Motor neuron (in vitro differentiated cells): ENCODE results near the gene CST3. TPM values are rescaled to one million over a fixed set of nuclear protein-coding genes. Genes with fewer than 3 reads are reported as not detected.
"Not testable (repeated sequence)": the region's sequence is repeated elsewhere in the genome, so short reads cannot be mapped to it uniquely, and the experiment has no call there.

Experiments
- ATAC-seq, 8 experiments: fragments of 200-7000 bp; cut with Tn5 transposase; replicated peaks in 6 of 8; 2 replicates each; pipeline ENCODE4 v1.8.0; 2021; ENCODE audit warnings: mild to moderate bottlenecking in 8 of 8, moderate library complexity in 8 of 8
- H3K27ac ChIP-seq, 2 donors: fragments of 250-450 bp; sonication (Bioruptor Pico); 2 replicates each; pipeline ENCODE4 v1.9.0; 2021; ENCODE audit warnings: antibody characterized with exemption in 2 of 2, mild to moderate bottlenecking in 2 of 2, moderate library complexity in 1 of 2
- H3K4me1 ChIP-seq, 2 donors: fragments of 250-450 bp; sonication (Bioruptor Pico); replicated peaks in 1 of 2; 2 replicates each; pipeline ENCODE4 v1.6.1; 2021; ENCODE audit warnings: antibody characterized with exemption in 2 of 2, mild to moderate bottlenecking in 2 of 2, moderate library complexity in 1 of 2
- H3K4me3 ChIP-seq, 5 donors: fragments of 250-450 bp; sonication (Bioruptor Pico); 2 replicates each; pipeline ENCODE4 v1.9.0; 2021; ENCODE audit warnings: antibody characterized with exemption in 5 of 5, mild to moderate bottlenecking in 5 of 5, moderate library complexity in 4 of 5
- WGBS, 10 experiments: fragments of 450-650 bp; shearing (Covaris generic); methylation state at CpG; one replicate each; pipeline ENCODE4 v1.0.0; 2022; 5-methylcytosine and 5-hydroxymethylcytosine counted together
- in situ Hi-C, 9 experiments: fragments of 400-800 bp; cut with MboI; loops; one replicate each; pipeline ENCODE4 v1.15.0; 2021; ENCODE audit warnings: low sequenced_read_pairs in 9 of 9, low pct_unique_long_range_greater_than_20kb in 2 of 9; ENCODE audit not compliant: unreplicated experiment in 9 of 9
- total RNA-seq, 8 experiments: library from RNA; unstranded; fragments of 300-600 nt; gene quantifications; 2 replicates each; pipeline versions ENCODE4 v1.2.3 to v1.2.4, GENCODE V29; 2022

Gene CST3
- 1,000 to 10,000 TPM in 1 of 8 experiments, 100 to 1,000 TPM in 4, 10 to 100 TPM in 3; 50.2 to 1,751 (median 154) TPM for total RNA-seq

GRCh38 chr20:23637282-23638221, at the start of gene CST3:
TSS of gene CST3 (minus strand) at chr20:23637955. CDS start at chr20:23637862, 93 bp downstream.
- Histone ChIP-seq H3K27ac (peak within 1 kb of the TSS; percentile 74 to 85), H3K4me1 (peaks cover 19 to 22% of the 10 kb centered on the region in 2 donors), H3K4me3 (peak within 1 kb of the TSS; percentile 50 to 90 (median 72))
- peak; percentile 65 to 82 (median 78) for ATAC-seq
- in situ Hi-C loops, result no loop called here
- WGBS, 10 experiments, result no CpG with 5 or more reads among the region's 92 CpGs

GRCh38 chr20:23686046-23686750, 48.4 kb upstream of the CST3 start:
- in situ Hi-C loops, result no loop called here
- no peak overlapping the region for H3K4me3 ChIP-seq
- ATAC-seq, result no peak
- WGBS, 10 experiments, result 40 to 60% methylated on average over 1 to 2 of the region's 4 CpGs; no CpG with 5 or more reads in 8 of the 10 experiments
- H3K27ac ChIP-seq, result no peak overlapping the region
- H3K4me1 ChIP-seq, result no peaks in the 10 kb centered on the region

GRCh38 chr20:23685529-23685896, 47.8 kb upstream of the CST3 start:
- WGBS, 10 experiments, result 80% methylated on average over 1 of the region's 4 CpGs; no CpG with 5 or more reads in 9 of the 10 experiments
- H3K27ac ChIP-seq, in situ Hi-C loops: not testable (repeated sequence)

GRCh38 chr20:23684261-23684660, 46.5 kb upstream of the CST3 start:
- in situ Hi-C loops, result no loop called here
- Histone ChIP-seq H3K4me3 (no peak overlapping the region), H3K4me1 (no peaks in the 10 kb centered on the region), H3K27ac (no peak overlapping the region)
- 20 to 100% (median 80%) methylated on average over 1 to 2 of the region's 6 CpGs; no CpG with 5 or more reads in 5 of the 10 experiments for WGBS, 10 experiments
- ATAC-seq, result no peak

More at GRCh38 chr20:23685529-23685896, 47.8 kb upstream of the CST3 start:
- H3K4me3 ChIP-seq, H3K4me1 ChIP-seq: not testable (repeated sequence)
- ATAC-seq, result peak in 1 of 8 experiments; percentile 34

- WGBS, 10 experiments, result 57 to 94% (median 73%) methylated on average over 1 to 2 of the region's 2 CpGs; no CpG with 5 or more reads in 5 of the 10 experiments
- Histone ChIP-seq H3K4me1 (no peaks in the 10 kb centered on the region), H3K27ac (no peak overlapping the region), H3K4me3 (no peak overlapping the region)
- in situ Hi-C loops, result no loop called here
- ATAC-seq, result no peak
These were observed 46.1 kb upstream of the CST3 start for GRCh38 chr20:23683807-23684206.

- Histone ChIP-seq H3K4me1 (no peaks in the 10 kb centered on the region), H3K27ac (no peak overlapping the region), H3K4me3 (no peak overlapping the region)
- in situ Hi-C loops, result no loop called here
- 56 to 100% (median 90%) methylated on average over 1 to 2 of the region's 2 CpGs; no CpG with 5 or more reads in 1 of the 10 experiments for WGBS, 10 experiments
- no peak for ATAC-seq
These were observed 45.5 kb upstream of the CST3 start for GRCh38 chr20:23683281-23683680.

- H3K27ac ChIP-seq, result no peak overlapping the region
- no peaks in the 10 kb centered on the region for H3K4me1 ChIP-seq
- ATAC-seq, result no peak
- H3K4me3 ChIP-seq, result no peak overlapping the region
- in situ Hi-C loops, result no loop called here
These were observed 42.4 kb upstream of the CST3 start for GRCh38 chr20:23680146-23680545.

GRCh38 chr20:23679133-23680092, 41.7 kb upstream of the CST3 start:
- WGBS, 10 experiments, result 50 to 100% (median 85%) methylated on average over 1 to 6 of the region's 7 CpGs; no CpG with 5 or more reads in 4 of the 10 experiments

GRCh38 chr20:23673209-23673608, 35.5 kb upstream of the CST3 start:
- Histone ChIP-seq H3K27ac (no peak overlapping the region), H3K4me3 (no peak overlapping the region), H3K4me1 (no peaks in the 10 kb centered on the region)
- ATAC-seq, result no peak
- in situ Hi-C loops, result no loop called here
- WGBS, 10 experiments, result 0 to 83% (median 67%) methylated on average over 1 of the region's 1 CpG; no CpG with 5 or more reads in 4 of the 10 experiments

More at GRCh38 chr20:23679133-23680092, 41.7 kb upstream of the CST3 start:
- Histone ChIP-seq H3K4me1 (no peaks in the 10 kb centered on the region), H3K27ac (no peak overlapping the region), H3K4me3 (no peak overlapping the region)
- ATAC-seq, result peak in 2 of 8 experiments; percentile 40 to 59
- in situ Hi-C loops, result no loop called here

- Histone ChIP-seq H3K4me1 (no peaks in the 10 kb centered on the region), H3K4me3 (no peak overlapping the region), H3K27ac (no peak overlapping the region)
- in situ Hi-C loops, result no loop called here
- ATAC-seq, result no peak
- 67 to 80% methylated on average over 1 of the region's 1 CpG; no CpG with 5 or more reads in 8 of the 10 experiments for WGBS, 10 experiments
These were observed 34.4 kb upstream of the CST3 start for GRCh38 chr20:23672158-23672557.

GRCh38 chr20:23671479-23671878, 33.7 kb upstream of the CST3 start:
- Histone ChIP-seq H3K4me1 (no peaks in the 10 kb centered on the region), H3K27ac (no peak overlapping the region), H3K4me3 (no peak overlapping the region)
- ATAC-seq, result no peak
- 40 to 93% (median 74%) methylated on average over 1 to 3 of the region's 3 CpGs; no CpG with 5 or more reads in 4 of the 10 experiments for WGBS, 10 experiments
- in situ Hi-C loops, result no loop called here

GRCh38 chr20:23670361-23670760, 32.6 kb upstream of the CST3 start:
- WGBS, 10 experiments, result 0 to 80% (median 50%) methylated on average over 1 of the region's 1 CpG; no CpG with 5 or more reads in 5 of the 10 experiments
- in situ Hi-C loops, result no loop called here
- Histone ChIP-seq H3K27ac (no peak overlapping the region), H3K4me3 (no peak overlapping the region), H3K4me1 (no peaks in the 10 kb centered on the region)
- ATAC-seq, result no peak
